ENCODE measurements around the gene ISY1.

Gene ISY1

DNA sequence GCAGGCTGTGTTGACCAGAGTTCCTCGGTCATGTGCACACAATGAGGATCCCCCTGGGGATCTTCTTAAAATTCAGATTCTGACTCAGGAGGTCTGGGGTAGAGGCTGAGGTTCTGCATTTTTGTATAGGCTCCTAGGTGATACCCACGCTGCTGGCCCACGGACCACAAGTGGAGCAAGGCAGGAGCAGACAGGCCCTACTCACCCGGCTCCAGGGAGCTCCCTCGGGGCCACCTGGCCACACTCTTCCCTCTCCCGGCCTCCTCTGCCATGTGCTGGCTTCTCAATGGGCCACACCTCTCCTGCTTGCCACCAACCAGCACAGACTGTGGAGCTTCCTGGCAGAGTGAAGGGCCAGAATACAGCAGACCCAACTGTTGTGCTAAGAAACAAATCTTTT lies 76.4 kb downstream of the ISY1 start:
- Histone ChIP-seq H3K36me3 (ENCODE audit: control insufficient read depth, insufficient read depth, low read length) (no peaks in the 10 kb centered on the region), H3K27ac (ENCODE audit: low read depth, low read length) (no peak overlapping the region), H3K4me1 (ENCODE audit: control insufficient read depth, insufficient read depth, low read length) (no peaks in the 10 kb centered on the region), H3K27me3 (ENCODE audit: control insufficient read depth, insufficient read depth, low read length) (no peaks in the 10 kb centered on the region), H3K9ac (ENCODE audit: low read depth, low read length) (no peak overlapping the region), H3K9me3 (ENCODE audit: control insufficient read depth, insufficient read depth, low read length) (no peaks in the 10 kb centered on the region), H3K4me3 (ENCODE audit: low read depth, low read length) (no peak overlapping the region)

DNA sequence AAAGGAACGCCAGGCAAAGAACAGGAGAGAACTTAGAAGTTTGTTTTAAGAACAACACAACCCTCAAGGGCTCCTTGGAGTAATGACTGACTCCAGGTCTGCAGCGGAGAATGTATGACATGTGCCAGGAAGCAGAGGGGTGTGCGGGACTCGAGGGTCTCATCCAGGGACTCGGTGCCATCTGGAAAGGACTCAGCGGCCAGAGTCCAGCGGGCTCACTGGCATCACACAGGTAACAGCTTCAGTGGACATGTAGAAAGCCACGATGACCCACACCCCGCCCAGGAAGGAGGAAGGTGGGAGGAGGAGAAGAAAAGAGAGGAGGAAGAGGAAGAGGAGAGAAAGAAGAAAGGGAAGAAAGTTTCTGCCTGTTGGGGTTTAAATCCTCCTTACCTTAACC lies 78.8 kb downstream of the ISY1 start:
- H3K9ac ChIP-seq (ENCODE audit: low read depth, low read length): no peak overlapping the region
- no peak overlapping the region for H3K27ac ChIP-seq (ENCODE audit: low read depth, low read length)

DNA sequence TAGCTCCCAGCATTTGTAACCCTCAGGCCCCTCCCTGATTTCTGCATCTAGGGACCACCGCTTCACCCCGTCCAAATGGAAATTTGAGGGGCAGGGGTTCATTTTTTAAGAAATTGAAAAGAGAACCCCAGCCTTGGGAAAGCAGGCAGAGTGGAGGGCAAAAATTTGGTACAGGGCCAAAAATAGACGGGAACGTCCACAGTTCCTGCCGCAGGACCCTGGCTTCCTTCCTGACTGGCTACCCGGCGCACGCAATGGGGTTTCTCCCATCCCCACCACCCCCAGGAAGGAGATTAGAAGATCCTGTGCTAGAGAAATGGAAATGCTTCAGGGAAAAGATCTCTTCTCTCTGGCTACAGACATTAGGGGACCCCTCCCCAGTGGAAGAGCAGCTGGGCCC lies 79.4 kb downstream of the ISY1 start:
- H3K9ac ChIP-seq (ENCODE audit: low read depth, low read length): no peak overlapping the region

More for the DNA sequence above, 78.8 kb downstream of the ISY1 start:
- Histone ChIP-seq H3K27me3 (ENCODE audit: control insufficient read depth, insufficient read depth, low read length) (no peaks in the 10 kb centered on the region), H3K9me3 (ENCODE audit: control insufficient read depth, insufficient read depth, low read length) (no peaks in the 10 kb centered on the region), H3K4me1 (ENCODE audit: control insufficient read depth, insufficient read depth, low read length) (no peaks in the 10 kb centered on the region), H3K4me3 (ENCODE audit: low read depth, low read length) (no peak overlapping the region), H3K36me3 (ENCODE audit: control insufficient read depth, insufficient read depth, low read length) (no peaks in the 10 kb centered on the region)

DNA sequence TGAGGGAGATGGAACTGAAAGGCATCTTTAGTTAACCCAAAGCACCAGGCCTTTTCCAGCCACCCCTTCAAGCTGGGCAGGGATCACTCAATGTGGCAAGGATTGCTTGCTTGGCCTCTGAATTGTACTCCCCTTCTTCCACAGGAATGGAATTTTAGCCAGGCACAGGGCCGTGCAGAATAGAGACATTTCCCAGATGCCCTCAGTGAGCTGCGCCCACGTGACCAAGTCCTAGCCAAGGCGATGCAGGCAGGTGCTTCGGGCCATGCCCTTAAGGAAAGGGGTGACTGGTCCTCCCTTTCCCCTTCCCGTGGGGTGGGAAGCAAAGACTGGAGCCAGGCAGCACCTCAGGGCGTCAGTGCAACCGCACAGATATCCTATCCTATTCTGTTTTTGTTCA lies 82.4 kb downstream of the ISY1 start:
- no peak overlapping the region for H3K27ac ChIP-seq (ENCODE audit: low read depth, low read length)

More for the DNA sequence above, 79.4 kb downstream of the ISY1 start:
- Histone ChIP-seq H3K9me3 (ENCODE audit: control insufficient read depth, insufficient read depth, low read length) (no peaks in the 10 kb centered on the region), H3K4me1 (ENCODE audit: control insufficient read depth, insufficient read depth, low read length) (no peaks in the 10 kb centered on the region), H3K36me3 (ENCODE audit: control insufficient read depth, insufficient read depth, low read length) (no peaks in the 10 kb centered on the region), H3K4me3 (ENCODE audit: low read depth, low read length) (no peak overlapping the region), H3K27ac (ENCODE audit: low read depth, low read length) (no peak overlapping the region), H3K27me3 (ENCODE audit: control insufficient read depth, insufficient read depth, low read length) (no peaks in the 10 kb centered on the region)

More for the DNA sequence above, 82.4 kb downstream of the ISY1 start:
- Histone ChIP-seq H3K27me3 (ENCODE audit: control insufficient read depth, insufficient read depth, low read length) (no peaks in the 10 kb centered on the region), H3K9ac (ENCODE audit: low read depth, low read length) (no peak overlapping the region), H3K36me3 (ENCODE audit: control insufficient read depth, insufficient read depth, low read length) (no peaks in the 10 kb centered on the region), H3K4me1 (ENCODE audit: control insufficient read depth, insufficient read depth, low read length) (no peaks in the 10 kb centered on the region), H3K9me3 (ENCODE audit: control insufficient read depth, insufficient read depth, low read length) (no peaks in the 10 kb centered on the region), H3K4me3 (ENCODE audit: low read depth, low read length) (no peak overlapping the region)
